ENCODE results near the gene KIF1A. TPM values are rescaled to one million over a fixed set of nuclear protein-coding genes. Genes with fewer than 3 reads are reported as not detected.

KIF1A gene
- total RNA-seq, 1 donor from 2014 or later = 2.0 TPM

DNA sequence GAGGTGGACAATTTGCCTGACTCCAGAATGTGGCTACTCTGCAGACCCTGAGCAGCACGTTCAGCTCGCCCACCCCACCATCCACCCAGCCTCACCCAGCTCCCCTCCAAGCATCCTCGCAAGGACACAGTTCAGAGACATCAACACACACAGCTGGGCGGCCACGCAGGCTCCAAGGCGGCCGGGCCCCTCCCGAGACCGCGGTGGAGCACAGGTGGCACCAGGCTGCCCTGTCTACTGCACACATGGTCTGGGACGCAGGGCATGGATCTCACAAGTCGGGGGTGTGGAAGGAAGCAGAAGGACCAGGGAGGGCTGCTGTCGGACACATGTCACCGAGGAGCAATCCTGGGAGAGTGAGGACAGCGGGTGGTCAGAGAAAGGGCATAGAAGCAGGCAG is 92.1 kb downstream of the KIF1A start:
- H3K27me3 ChIP-seq (ENCODE audit: low read depth) = peaks cover 58% of the 10 kb centered on the region
- TF ChIP-seq CTCF (IDR thresholded peaks at IDR 0.05; ENCODE audit: borderline replicate concordance) = no peak
- H3K36me3 ChIP-seq = no peaks in the 10 kb centered on the region
- H3K4me1 ChIP-seq = no peaks in the 10 kb centered on the region
- no peak overlapping the region for H3K4me3 ChIP-seq
- DNase-seq = no peak
- no peak overlapping the region for H3K27ac ChIP-seq (replicated peaks)
- H3K9me3 ChIP-seq (replicated peaks) = no peaks in the 10 kb centered on the region
- intact Hi-C loops (cut with micrococcal nuclease) = no loop called here

DNA sequence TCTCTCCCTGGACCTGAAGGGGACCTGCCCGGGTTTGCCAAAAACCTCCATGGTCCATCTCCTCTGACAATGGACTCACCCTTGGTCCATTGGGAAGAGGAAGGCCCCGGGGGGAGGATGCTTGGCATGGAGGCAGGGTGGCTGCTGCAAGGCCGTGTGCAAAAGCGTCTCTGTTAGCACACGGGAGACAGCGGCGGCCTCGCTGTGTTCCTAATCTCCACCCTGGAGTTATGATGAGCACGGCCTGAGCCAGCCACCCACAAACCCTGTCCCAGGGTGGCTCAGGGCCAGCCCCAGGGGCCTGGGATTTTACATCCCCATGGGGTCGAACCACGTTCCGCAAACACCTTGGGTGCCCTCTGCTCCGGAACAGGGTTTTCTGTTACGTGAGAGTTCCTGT is 92.6 kb downstream of the KIF1A start:
- H3K9me3 ChIP-seq (replicated peaks) = no peaks in the 10 kb centered on the region
- no peaks in the 10 kb centered on the region for H3K4me1 ChIP-seq
- H3K4me3 ChIP-seq = no peak overlapping the region
- no peak overlapping the region for H3K27ac ChIP-seq (replicated peaks)
- H3K27me3 ChIP-seq (ENCODE audit: low read depth) = peaks cover 62% of the 10 kb centered on the region
- no peak for DNase-seq
- TF ChIP-seq CTCF (IDR thresholded peaks at IDR 0.05; ENCODE audit: borderline replicate concordance) = no peak
- intact Hi-C loops (cut with micrococcal nuclease) = no loop called here
- H3K36me3 ChIP-seq = no peaks in the 10 kb centered on the region

- no peaks in the 10 kb centered on the region for H3K36me3 ChIP-seq
- no peak overlapping the region for H3K4me3 ChIP-seq
- H3K27me3 ChIP-seq (ENCODE audit: low read depth) = peaks cover 68% of the 10 kb centered on the region
- DNase-seq = no peak
- no peaks in the 10 kb centered on the region for H3K4me1 ChIP-seq
- H3K27ac ChIP-seq (replicated peaks) = no peak overlapping the region
- TF ChIP-seq CTCF (IDR thresholded peaks at IDR 0.05; ENCODE audit: borderline replicate concordance) = no peak
- intact Hi-C loops (cut with micrococcal nuclease) = no loop called here
- H3K9me3 ChIP-seq (replicated peaks) = no peaks in the 10 kb centered on the region
Observed at GRCh38 chr2:240726876-240727275, 93.1 kb downstream of the KIF1A start.

- H3K4me1 ChIP-seq = no peaks in the 10 kb centered on the region
- no peak for TF ChIP-seq CTCF (IDR thresholded peaks at IDR 0.05; ENCODE audit: borderline replicate concordance)
- no peaks in the 10 kb centered on the region for H3K9me3 ChIP-seq (replicated peaks)
- intact Hi-C loops (cut with micrococcal nuclease) = no loop called here
- no peaks in the 10 kb centered on the region for H3K36me3 ChIP-seq
- no peak overlapping the region for H3K27ac ChIP-seq (replicated peaks)
- peaks cover 71% of the 10 kb centered on the region for H3K27me3 ChIP-seq (ENCODE audit: low read depth)
- H3K4me3 ChIP-seq = no peak overlapping the region
- DNase-seq = no peak
Observed at GRCh38 chr2:240725671-240726070, 94.3 kb downstream of the KIF1A start.

DNA sequence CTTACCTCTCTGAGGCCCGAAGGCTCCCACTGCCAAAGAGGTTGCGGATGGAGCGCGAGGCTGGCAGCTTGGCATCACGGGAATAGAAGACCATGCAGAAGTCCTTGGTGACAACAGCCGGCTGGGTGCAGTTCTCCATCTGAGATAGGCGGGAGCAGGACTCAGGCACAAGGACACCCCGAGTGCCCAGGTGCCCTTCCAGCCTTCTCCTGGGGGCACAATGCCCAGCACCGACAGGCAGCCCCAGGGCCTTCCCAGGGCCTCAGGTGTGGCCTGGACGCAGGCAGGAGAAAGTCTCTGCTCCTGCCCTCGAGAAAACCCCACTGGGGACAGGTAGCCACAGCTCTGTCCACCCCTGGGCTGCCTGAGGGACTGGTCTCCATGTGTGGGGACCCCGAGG is 94.8 kb downstream of the KIF1A start:
- no peak for TF ChIP-seq CTCF (IDR thresholded peaks at IDR 0.05; ENCODE audit: borderline replicate concordance)
- no peaks in the 10 kb centered on the region for H3K36me3 ChIP-seq
- H3K9me3 ChIP-seq (replicated peaks) = no peaks in the 10 kb centered on the region
- peaks cover 69% of the 10 kb centered on the region for H3K27me3 ChIP-seq (ENCODE audit: low read depth)
- DNase-seq = no peak
- H3K27ac ChIP-seq (replicated peaks) = no peak overlapping the region
- H3K4me3 ChIP-seq = no peak overlapping the region
- no peaks in the 10 kb centered on the region for H3K4me1 ChIP-seq
- intact Hi-C loops (cut with micrococcal nuclease) = no loop called here

GRCh38 chr2:240724431-240724830 is 95.6 kb downstream of the KIF1A start:
- H3K27ac ChIP-seq (replicated peaks) = no peak overlapping the region
- H3K36me3 ChIP-seq = no peaks in the 10 kb centered on the region
- H3K27me3 ChIP-seq (ENCODE audit: low read depth) = peaks cover 69% of the 10 kb centered on the region
- H3K4me3 ChIP-seq = no peak overlapping the region
- H3K4me1 ChIP-seq = no peaks in the 10 kb centered on the region
- no peak for TF ChIP-seq CTCF (IDR thresholded peaks at IDR 0.05; ENCODE audit: borderline replicate concordance)
- intact Hi-C loops (cut with micrococcal nuclease) = no loop called here
- no peaks in the 10 kb centered on the region for H3K9me3 ChIP-seq (replicated peaks)
- DNase-seq = no peak

All from left ventricle myocardium inferior (tissue), 1 donor.